WERI-Rb-1 (cell line): ENCODE data around the gene TGFB2.

Experiments used
- DNase-seq: peaks from one replicate; pipeline ENCODE4 v3.0.0-alpha.2; 2020
- H3K27ac ChIP-seq: fragments of 250-450 bp; sonication (Bioruptor Pico); 2 replicates; pipeline ENCODE4 v1.5.1; 2020; ENCODE audit warnings: mild to moderate bottlenecking, moderate library complexity
- H3K27me3 ChIP-seq: fragments of 250-450 bp; sonication (Bioruptor Pico); 2 replicates; pipeline ENCODE4 v1.5.1; 2021; ENCODE audit warnings: mild to moderate bottlenecking, low read depth, moderate library complexity; ENCODE audit not compliant: insufficient read depth, severe bottlenecking
- H3K36me3 ChIP-seq: fragments of 250-450 bp; sonication (Bioruptor Pico); 2 replicates; pipeline ENCODE4 v1.5.1; 2020; ENCODE audit warnings: mild to moderate bottlenecking, moderate library complexity
- H3K4me3 ChIP-seq: 2 replicates; pipeline ENCODE4 v1.5.1; 2011; ENCODE audit warnings: low read depth, mild to moderate bottlenecking, control low read depth, low read length
- H3K9me3 ChIP-seq: fragments of 250-450 bp; sonication (Bioruptor Pico); 2 replicates; pipeline ENCODE4 v1.5.1; 2021; ENCODE audit warnings: mild to moderate bottlenecking, moderate library complexity; ENCODE audit not compliant: severe bottlenecking
- CTCF ChIP-seq: IDR thresholded peaks from 2 replicates; pipeline ENCODE4 v1.5.1; 2011; ENCODE audit warnings: low read depth, mild to moderate bottlenecking, control low read depth, inconsistent platforms, low read length

Gene TGFB2

DNA sequence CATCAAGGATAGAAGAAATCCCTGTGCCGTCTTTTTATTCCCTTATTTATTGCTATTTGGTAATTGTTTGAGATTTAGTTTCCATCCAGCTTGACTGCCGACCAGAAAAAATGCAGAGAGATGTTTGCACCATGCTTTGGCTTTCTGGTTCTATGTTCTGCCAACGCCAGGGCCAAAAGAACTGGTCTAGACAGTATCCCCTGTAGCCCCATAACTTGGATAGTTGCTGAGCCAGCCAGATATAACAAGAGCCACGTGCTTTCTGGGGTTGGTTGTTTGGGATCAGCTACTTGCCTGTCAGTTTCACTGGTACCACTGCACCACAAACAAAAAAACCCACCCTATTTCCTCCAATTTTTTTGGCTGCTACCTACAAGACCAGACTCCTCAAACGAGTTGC, 99.0 kb downstream of the TGFB2 start:
- no peak for DNase-seq
- H3K27me3 ChIP-seq = no peaks in the 10 kb centered on the region
- H3K4me3 ChIP-seq = no peak overlapping the region
- H3K9me3 ChIP-seq = no peaks in the 10 kb centered on the region
- TF ChIP-seq CTCF = no peak
- H3K27ac ChIP-seq = no peak overlapping the region
- H3K36me3 ChIP-seq = no peaks in the 10 kb centered on the region

GRCh38 chr1:218444588-218444987, 99.5 kb downstream of the TGFB2 start:
- H3K36me3 ChIP-seq = no peaks in the 10 kb centered on the region
- no peak for TF ChIP-seq CTCF
- no peak overlapping the region for H3K4me3 ChIP-seq
- no peaks in the 10 kb centered on the region for H3K9me3 ChIP-seq
- no peaks in the 10 kb centered on the region for H3K27me3 ChIP-seq
- no peak for DNase-seq
- no peak overlapping the region for H3K27ac ChIP-seq

GRCh38 chr1:218447010-218447689, 102.0 kb downstream of the TGFB2 start:
- no peak overlapping the region for H3K27ac ChIP-seq
- no peak for DNase-seq
- no peak for TF ChIP-seq CTCF

DNA sequence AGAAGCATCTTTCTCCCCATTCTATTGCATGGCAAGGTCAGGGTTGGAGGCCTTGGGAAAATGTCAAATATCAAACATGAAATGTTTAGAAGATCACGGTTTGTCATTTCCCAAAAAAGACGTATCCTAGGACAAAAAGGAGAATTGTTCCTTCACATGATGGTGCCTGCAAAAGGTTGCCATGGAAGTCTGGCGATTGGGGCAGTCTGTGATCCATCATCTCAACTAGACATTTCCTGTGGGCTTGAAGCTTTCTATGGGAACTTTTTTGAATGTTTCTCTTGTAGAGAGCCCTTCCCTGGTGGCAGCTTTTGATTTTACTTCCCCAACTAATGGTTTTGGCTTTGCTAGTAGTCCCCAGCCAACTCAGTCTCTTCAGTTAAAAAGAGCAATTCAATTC, 106.3 kb downstream of the TGFB2 start:
- no peak for TF ChIP-seq CTCF
- Histone ChIP-seq H3K27me3 (no peaks in the 10 kb centered on the region), H3K4me3 (no peak overlapping the region), H3K9me3 (no peaks in the 10 kb centered on the region), H3K27ac (no peak overlapping the region), H3K36me3 (no peaks in the 10 kb centered on the region)
- DNase-seq = no peak

More at GRCh38 chr1:218447010-218447689, 102.0 kb downstream of the TGFB2 start:
- Histone ChIP-seq H3K36me3 (no peaks in the 10 kb centered on the region), H3K4me3 (no peak overlapping the region), H3K27me3 (no peaks in the 10 kb centered on the region), H3K9me3 (no peaks in the 10 kb centered on the region)

DNA sequence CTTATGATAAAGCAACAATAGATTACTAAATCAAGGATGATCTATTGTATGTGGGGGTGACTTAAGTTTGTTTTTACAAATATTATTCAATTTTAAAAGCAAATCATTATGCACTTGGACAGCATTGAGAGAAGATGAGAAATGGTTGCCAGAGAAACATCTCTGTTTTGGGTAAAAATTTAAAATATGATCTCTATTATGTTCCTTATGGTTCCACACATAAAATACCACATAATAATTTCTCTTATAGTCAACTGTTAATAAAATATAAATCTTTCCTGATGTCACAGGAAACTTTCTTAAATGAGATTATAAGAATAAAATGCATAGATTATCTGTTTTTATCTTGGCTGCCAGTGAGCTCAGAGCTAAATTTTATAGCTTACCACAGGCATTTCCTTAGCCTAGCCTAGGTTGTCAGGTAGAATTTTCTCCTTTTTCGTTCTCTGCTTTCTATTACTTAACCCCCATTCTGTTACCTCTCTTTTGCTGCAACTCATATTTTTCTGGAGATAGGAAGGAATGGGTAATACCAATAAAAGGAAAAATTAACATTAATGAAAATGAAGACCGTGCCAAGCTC, 109.7 kb downstream of the TGFB2 start:
- no peak overlapping the region for H3K4me3 ChIP-seq
- no peak for TF ChIP-seq CTCF
- no peak for DNase-seq
- H3K27me3 ChIP-seq = no peaks in the 10 kb centered on the region
- H3K36me3 ChIP-seq = no peaks in the 10 kb centered on the region
- H3K9me3 ChIP-seq = no peaks in the 10 kb centered on the region
- H3K27ac ChIP-seq = no peak overlapping the region

DNA sequence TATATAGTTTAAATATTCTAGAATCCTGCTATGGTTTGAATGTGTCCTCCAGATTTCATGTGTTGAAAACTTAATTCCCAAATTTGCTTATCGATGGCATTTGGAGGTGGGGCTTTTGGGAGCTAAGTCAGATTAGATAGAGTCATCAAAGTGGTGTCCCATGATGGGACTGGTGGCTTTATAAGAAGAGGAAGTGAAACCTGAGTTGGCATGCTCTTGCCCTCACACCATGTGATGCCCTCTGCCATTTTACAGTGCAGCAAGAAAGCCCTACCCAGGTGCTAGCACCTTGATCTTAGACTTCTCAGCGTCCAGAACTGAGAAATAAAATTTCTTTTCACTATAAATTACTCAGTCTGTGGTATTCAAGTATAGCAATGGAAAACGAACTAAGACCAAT, 111.3 kb downstream of the TGFB2 start:
- no peak overlapping the region for H3K27ac ChIP-seq
- no peak overlapping the region for H3K4me3 ChIP-seq
- DNase-seq = no peak
- TF ChIP-seq CTCF = no peak
- H3K36me3 ChIP-seq = no peaks in the 10 kb centered on the region
- H3K27me3 ChIP-seq = no peaks in the 10 kb centered on the region
- no peaks in the 10 kb centered on the region for H3K9me3 ChIP-seq
